GM23338 (cell line): ENCODE results near the gene CERS2.

Experiments used
- CTCF ChIP-seq, 2 experiments: fragments of 200-600 bp in 1 of 2; sonication (generic) in 1 of 2; conservative IDR thresholded peaks; 2 replicates each; pipeline versions ENCODE4 v1.5.1 to v1.6.1; 2016 to 2017; ENCODE audit warnings: antibody characterized with exemption in 2 of 2, low read depth in 2 of 2, mild to moderate bottlenecking in 2 of 2, moderate library complexity in 1 of 2
- EZH2 ChIP-seq: fragments of 200-600 bp; sonication (generic); IDR thresholded peaks from one replicate; pipeline ENCODE4 v1.8.0; 2017; ENCODE audit warnings: antibody characterized with exemption, mild to moderate bottlenecking, low read depth; ENCODE audit not compliant: unreplicated experiment
- EZH2phosphoT487 ChIP-seq: fragments of 200-600 bp; sonication (generic); IDR thresholded peaks from one replicate; pipeline ENCODE4 v1.8.1; 2018; ENCODE audit warnings: antibody characterized with exemption; ENCODE audit not compliant: unreplicated experiment
- POLR2AphosphoS5 ChIP-seq: IDR thresholded peaks from 2 replicates; pipeline ENCODE4 v1.6.1; 2016; ENCODE audit warnings: antibody characterized with exemption, low read depth
- REST ChIP-seq: IDR thresholded peaks from one replicate; pipeline ENCODE4 v1.6.1; 2018; ENCODE audit warnings: antibody characterized with exemption; ENCODE audit not compliant: unreplicated experiment

- no peak for TF ChIP-seq CTCF (conservative IDR thresholded peaks at IDR 0.05; ENCODE audit: low read depth in 2 of 2)
- TF ChIP-seq EZH2phosphoT487: no peak
- TF ChIP-seq REST: no peak
- no peak for TF ChIP-seq EZH2
- TF ChIP-seq POLR2AphosphoS5: no peak
Measured at GRCh38 chr1:150960646-150961045, 14.0 kb downstream of the CERS2 start.
